Measurements from ENCODE around the gene OBSCN. TPM values are rescaled to one million over a fixed set of nuclear protein-coding genes. Genes with fewer than 3 reads are reported as not detected.

The OBSCN gene
- total RNA-seq (ENCODE audit: insufficient read depth, low replicate concordance), result 23.1 TPM

DNA sequence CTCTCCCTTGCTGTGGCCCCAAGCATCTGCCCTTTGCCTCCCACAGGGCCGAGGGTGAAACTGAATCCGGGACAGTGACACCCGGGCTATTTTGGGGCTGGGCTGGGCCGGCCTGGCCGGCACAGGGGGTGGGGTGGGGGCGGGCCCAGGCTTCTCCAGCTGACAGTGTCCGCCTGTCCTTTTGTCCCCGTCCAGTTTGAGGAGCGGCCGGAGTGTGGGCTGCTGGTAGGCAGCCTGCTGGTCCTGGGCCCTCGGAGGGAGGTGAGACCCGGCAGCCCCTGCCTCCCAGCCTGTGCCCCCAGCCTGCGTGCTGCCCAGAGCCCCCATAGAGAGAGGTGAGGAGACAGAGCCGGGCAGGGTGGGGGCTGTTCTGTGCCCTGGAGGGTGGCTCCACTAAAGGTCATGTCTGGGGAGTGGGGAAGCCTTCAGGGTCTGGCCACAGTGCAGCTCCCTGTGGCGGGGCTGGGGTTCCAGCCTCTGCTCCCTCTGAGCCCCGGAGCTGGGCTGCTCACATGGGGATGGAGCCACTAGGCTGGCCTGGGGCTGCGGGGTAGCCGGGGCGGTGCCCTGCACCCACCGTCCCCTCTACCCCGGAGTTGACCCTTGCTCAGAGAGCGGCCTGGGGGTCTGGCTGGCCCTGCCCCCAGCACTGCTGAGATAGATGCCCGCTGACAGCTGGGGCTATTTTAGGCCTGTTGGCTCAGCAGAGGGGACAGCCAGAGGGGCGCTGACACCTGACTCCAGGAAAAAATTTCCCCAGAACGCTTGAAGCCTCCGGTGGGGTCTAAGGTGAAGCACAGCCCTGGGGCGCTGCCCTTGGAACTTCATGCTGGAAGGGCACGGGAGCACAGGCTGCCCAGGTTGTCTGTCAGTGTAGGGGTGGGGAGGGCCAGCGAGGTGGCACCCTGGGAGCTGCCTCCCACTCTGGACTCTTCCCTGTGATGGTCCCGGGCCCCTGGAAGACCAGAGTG is at the start of gene OBSCN:
TSS of gene OBSCN (plus strand) at position 194 of the 971 bp plus-strand sequence. CDS start 3,740 bp downstream, outside the sequence.
- DNase-seq (ENCODE audit: low spot score), result no peak

- DNase-seq (ENCODE audit: low spot score), result no peak
These were observed 49.5 kb upstream of the OBSCN start for GRCh38 chr1:228158151-228159007.

DNA sequence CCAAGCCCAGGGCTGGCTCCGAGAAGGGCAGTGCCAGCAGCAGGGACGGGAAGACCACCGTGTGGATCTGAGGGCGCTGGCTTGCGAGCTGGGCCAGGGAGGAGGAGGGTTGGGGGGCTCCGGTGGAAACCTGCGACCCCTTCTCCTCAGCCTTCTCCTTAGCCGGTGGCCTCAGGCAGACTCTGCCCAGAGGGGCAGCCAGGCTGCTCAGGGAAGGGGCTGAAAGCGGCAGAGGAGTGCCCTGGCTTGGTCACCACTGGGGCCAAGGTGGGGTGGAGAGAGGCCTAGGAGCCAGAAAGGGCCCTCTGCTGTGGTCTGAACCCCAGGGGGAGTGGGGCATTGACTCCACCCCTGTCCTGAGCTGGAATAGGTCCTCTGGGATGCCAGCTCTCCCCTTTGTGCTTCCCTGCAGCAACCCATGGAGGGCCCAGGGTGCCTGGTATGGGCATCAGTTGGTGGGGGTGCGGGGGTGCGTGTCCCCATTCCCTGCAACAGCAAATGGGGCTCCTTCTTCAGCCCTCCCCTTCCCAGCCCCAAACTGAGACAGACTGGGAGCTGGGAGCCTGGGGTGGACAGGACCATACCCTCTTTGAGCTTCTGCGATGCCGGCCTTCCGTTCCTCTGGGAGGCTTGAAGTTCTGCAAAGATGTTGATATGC is 48.7 kb upstream of the OBSCN start:
- no peak for DNase-seq (ENCODE audit: low spot score)

DNA sequence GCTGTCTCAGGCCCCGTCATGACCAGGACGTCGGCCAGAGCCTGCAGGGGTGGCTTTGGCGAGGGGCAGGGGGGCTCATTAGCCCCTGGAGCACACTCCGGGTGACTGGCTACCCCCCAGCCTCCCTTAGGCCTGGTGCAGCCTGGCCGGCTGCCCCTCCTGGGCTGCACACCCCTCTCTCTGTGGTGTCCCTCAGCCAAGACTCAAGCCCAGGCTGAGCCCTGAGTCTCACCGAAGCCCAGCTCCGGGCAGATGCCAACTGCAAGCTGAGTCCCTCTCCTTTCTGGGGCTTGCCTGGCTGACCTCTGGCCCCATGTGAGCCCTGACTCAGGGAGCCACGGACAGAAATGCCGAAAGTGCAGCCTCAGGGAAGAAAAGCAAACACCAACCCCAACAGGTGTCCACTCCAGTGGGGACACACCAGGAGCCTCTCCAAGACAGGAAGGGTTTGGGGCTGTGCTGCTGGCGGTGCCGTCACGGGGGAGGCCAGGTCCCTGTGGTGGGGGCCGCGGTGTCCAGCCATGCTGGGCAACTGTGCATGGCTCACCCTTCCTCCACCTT is 47.6 kb upstream of the OBSCN start:
- DNase-seq (ENCODE audit: low spot score), result no peak

DNA sequence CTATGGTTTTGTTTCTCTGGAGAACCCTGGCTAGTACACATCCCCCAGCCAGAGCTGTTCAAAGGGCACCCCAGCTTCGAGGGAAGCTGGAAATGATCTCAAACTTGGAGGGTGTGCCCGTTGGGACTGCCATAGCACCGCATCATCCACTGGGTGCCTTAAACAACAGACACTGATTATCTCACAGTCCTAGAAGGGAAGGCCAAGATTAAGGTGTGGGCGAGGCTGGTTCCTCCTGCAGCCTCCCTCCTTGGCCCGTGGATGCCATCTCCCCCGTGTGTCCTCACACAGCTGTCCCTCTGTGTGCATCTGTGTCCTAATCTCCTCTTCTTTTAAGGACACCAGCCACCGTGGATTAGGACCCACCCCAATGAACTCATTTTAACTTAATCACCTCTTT is 46.5 kb upstream of the OBSCN start:
- no peak for DNase-seq (ENCODE audit: low spot score)

DNA sequence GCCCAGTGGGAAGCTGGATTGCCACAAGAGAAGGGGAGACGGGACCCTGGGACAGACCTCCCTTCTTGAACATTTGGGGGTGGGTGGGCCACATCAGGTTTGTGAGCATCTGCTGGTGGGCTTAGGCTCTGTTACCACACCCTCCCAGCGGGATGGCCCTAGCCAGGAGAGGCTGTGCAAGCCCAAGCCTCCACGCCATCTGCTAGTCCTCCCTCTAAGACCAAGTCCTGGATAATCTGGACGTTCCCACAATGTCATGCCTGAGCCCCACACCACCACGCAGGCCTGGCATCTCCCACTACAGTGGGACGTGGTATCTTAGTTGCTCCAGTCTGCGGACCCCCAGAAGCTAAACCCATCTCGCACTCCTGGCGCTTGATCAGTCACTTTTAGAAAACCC is 46.0 kb upstream of the OBSCN start:
- no peak for DNase-seq (ENCODE audit: low spot score)

- DNase-seq (ENCODE audit: low spot score), result peak; percentile 50
These were observed 45.4 kb upstream of the OBSCN start for GRCh38 chr1:228162286-228163006.

GRCh38 chr1:228163007-228163753 is 44.7 kb upstream of the OBSCN start:
- peak; percentile 79 for DNase-seq (ENCODE audit: low spot score)

GRCh38 chr1:228163776-228164519 is 43.9 kb upstream of the OBSCN start:
- no peak for DNase-seq (ENCODE audit: low spot score)

- no peak for DNase-seq (ENCODE audit: low spot score)
These were observed 43.1 kb upstream of the OBSCN start for GRCh38 chr1:228164561-228165371.

GRCh38 chr1:228165372-228166169 is 42.3 kb upstream of the OBSCN start, which contains the start of gene IBA57:
Gene IBA57 (plus strand): TSS chr1:228165804. CDS start chr1:228165817, 13 bp downstream.
- peak; percentile 99 for DNase-seq (ENCODE audit: low spot score)

- DNase-seq (ENCODE audit: low spot score), result peak; percentile 55
These were observed 41.5 kb upstream of the OBSCN start for GRCh38 chr1:228166170-228166936.

DNA sequence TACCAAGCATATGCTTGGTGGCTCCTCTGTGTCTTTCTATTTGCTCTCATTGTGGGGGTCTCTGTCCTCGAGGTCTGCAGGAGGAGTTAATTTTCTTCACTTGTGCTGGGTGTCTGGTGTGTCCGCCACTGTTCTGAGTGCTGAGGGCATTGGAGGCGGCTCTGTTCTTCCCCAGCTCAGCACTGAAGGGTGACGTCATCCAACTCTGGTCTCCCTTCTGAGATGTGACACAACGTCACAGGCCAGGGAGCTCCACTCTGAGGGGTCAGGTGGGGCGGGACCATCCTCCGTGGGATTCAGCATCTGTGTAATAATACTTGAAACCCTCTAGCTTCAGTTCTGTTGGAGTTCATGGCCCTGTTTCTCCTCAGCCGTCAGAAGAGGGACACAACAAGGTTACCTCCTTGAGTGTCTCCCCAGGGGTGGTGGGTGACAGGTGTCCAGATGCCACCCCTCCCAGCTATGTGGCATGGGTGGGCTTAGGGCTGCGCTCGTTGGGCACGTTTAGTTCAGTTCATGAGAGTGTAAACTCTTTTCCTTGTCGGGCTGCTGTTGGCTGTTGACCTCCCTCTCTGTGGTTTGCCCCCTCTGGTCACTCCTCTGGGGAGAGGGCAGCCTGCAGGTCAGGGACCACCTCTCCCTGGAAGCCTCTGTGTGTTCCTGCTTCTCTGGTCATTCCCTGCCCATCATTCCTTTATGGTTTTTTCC is 39.1 kb upstream of the OBSCN start:
- DNase-seq (ENCODE audit: low spot score), result no peak

DNA sequence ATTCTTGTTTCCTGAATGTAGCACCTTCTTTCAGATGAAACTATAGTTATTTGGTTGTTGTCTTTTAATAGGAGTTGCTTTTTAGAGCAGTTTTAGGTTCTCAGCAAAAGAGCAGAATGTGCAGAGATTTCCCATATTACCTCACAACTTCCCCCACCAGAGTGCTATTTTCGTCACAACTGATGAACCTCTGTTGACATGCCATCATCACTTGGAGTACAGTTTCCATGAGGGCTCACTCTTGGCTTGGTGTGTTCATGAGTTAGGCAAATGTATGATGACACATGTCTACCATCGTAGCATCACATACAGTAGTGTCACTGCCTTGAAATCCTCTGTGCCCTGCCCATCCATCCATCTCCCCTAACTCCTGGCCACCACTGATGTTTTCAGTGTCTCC is 38.5 kb upstream of the OBSCN start:
- no peak for DNase-seq (ENCODE audit: low spot score)

DNA sequence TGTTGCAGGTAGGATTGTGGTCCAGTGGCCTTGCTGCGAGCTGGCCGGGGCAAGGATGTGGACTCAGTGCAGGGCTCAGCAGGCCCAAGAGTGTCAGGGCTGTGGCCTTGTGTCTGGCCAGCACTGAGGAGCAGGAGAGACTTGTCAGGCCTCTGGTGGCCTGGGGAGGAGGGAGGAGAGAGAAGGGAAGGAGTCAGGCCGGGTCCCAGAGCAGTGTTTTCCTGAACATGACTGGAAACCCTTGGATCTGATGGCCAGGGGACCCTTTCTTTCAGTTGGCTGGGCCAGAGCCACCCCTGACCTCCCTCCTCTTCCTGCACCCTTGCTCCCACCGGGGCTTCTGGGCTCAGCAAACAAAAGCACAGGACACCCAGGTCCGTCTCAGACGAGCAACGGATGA is 37.2 kb upstream of the OBSCN start:
- no peak for DNase-seq (ENCODE audit: low spot score)
